ENCODE data around the gene PHF12. TPM values are rescaled to one million over a fixed set of nuclear protein-coding genes. Genes with fewer than 3 reads are reported as not detected.

Gene PHF12
- total and polyA plus RNA-seq, 2 experiments from 2014 or later: 19.7 to 41.0 TPM

DNA sequence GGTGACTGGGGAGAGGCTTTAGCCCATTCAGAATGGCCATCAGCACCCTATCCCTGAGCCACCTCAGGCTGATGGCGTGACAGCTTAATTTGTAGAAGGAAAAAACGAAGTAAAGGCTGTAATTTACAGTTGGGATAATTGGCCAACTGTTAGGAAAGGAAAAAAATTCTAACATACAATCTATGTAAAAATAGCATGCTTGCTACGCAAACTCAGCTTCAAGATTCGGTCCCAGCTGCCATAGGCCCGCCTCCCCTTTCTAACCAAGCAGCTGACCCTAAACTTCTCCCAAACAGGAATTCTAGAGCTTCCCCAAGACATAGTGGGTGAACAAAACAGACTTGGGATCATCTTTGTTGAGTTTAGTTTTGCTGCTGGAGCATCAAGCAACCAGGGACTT is 49.7 kb upstream of the PHF12 start:
- TF ChIP-seq CREB1 (CRISPR knock-in tag; IDR thresholded peaks at IDR 0.05; ENCODE audit: low read depth) (no peak), EZH2phosphoT487 (IDR thresholded peaks at IDR 0.05; ENCODE audit: unreplicated experiment) (no peak), CTCF (conservative IDR thresholded peaks at IDR 0.05; ENCODE audit: low read depth in 2 of 2) (no peak), STAT1 (IDR thresholded peaks at IDR 0.05; ENCODE audit: unreplicated experiment) (no peak), ETS1 (IDR thresholded peaks at IDR 0.05) (no peak), POLR2AphosphoS5 (IDR thresholded peaks at IDR 0.05; ENCODE audit: low read depth) (no peak), ZNF331 (CRISPR knock-in tag; IDR thresholded peaks at IDR 0.05; ENCODE audit: low read depth) (no peak), EZH2 (IDR thresholded peaks at IDR 0.05; ENCODE audit: low read depth, unreplicated experiment) (no peak), NANOG (IDR thresholded peaks at IDR 0.05; ENCODE audit: borderline replicate concordance) (no peak), JUNB (IDR thresholded peaks at IDR 0.05; ENCODE audit: unreplicated experiment) (no peak), ZNF114 (CRISPR knock-in tag; IDR thresholded peaks at IDR 0.05) (no peak)
- TF ChIP-seq, protein P1, sequence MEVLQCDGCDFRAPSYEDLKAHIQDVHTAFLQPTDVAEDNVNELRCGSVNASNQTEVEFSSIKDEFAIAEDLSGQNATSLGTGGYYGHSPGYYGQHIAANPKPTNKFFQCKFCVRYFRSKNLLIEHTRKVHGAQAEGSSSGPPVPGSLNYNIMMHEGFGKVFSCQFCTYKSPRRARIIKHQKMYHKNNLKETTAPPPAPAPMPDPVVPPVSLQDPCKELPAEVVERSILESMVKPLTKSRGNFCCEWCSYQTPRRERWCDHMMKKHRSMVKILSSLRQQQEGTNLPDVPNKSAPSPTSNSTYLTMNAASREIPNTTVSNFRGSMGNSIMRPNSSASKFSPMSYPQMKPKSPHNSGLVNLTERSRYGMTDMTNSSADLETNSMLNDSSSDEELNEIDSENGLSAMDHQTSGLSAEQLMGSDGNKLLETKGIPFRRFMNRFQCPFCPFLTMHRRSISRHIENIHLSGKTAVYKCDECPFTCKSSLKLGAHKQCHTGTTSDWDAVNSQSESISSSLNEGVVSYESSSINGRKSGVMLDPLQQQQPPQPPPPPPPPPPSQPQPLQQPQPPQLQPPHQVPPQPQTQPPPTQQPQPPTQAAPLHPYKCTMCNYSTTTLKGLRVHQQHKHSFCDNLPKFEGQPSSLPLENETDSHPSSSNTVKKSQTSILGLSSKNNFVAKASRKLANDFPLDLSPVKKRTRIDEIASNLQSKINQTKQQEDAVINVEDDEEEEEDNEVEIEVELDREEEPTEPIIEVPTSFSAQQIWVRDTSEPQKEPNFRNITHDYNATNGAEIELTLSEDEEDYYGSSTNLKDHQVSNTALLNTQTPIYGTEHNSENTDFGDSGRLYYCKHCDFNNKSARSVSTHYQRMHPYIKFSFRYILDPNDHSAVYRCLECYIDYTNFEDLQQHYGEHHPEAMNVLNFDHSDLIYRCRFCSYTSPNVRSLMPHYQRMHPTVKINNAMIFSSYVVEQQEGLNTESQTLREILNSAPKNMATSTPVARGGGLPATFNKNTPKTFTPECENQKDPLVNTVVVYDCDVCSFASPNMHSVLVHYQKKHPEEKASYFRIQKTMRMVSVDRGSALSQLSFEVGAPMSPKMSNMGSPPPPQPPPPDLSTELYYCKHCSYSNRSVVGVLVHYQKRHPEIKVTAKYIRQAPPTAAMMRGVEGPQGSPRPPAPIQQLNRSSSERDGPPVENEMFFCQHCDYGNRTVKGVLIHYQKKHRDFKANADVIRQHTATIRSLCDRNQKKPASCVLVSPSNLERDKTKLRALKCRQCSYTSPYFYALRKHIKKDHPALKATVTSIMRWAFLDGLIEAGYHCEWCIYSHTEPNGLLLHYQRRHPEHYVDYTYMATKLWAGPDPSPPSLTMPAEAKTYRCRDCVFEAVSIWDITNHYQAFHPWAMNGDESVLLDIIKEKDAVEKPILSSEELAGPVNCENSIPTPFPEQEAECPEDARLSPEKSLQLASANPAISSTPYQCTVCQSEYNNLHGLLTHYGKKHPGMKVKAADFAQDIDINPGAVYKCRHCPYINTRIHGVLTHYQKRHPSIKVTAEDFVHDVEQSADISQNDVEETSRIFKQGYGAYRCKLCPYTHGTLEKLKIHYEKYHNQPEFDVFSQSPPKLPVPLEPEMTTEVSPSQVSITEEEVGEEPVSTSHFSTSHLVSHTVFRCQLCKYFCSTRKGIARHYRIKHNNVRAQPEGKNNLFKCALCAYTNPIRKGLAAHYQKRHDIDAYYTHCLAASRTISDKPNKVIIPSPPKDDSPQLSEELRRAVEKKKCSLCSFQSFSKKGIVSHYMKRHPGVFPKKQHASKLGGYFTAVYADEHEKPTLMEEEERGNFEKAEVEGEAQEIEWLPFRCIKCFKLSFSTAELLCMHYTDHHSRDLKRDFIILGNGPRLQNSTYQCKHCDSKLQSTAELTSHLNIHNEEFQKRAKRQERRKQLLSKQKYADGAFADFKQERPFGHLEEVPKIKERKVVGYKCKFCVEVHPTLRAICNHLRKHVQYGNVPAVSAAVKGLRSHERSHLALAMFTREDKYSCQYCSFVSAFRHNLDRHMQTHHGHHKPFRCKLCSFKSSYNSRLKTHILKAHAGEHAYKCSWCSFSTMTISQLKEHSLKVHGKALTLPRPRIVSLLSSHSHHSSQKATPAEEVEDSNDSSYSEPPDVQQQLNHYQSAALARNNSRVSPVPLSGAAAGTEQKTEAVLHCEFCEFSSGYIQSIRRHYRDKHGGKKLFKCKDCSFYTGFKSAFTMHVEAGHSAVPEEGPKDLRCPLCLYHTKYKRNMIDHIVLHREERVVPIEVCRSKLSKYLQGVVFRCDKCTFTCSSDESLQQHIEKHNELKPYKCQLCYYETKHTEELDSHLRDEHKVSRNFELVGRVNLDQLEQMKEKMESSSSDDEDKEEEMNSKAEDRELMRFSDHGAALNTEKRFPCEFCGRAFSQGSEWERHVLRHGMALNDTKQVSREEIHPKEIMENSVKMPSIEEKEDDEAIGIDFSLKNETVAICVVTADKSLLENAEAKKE (CRISPR knock-in tag; IDR thresholded peaks at IDR 0.05): no peak
- TF ChIP-seq, protein P2, sequence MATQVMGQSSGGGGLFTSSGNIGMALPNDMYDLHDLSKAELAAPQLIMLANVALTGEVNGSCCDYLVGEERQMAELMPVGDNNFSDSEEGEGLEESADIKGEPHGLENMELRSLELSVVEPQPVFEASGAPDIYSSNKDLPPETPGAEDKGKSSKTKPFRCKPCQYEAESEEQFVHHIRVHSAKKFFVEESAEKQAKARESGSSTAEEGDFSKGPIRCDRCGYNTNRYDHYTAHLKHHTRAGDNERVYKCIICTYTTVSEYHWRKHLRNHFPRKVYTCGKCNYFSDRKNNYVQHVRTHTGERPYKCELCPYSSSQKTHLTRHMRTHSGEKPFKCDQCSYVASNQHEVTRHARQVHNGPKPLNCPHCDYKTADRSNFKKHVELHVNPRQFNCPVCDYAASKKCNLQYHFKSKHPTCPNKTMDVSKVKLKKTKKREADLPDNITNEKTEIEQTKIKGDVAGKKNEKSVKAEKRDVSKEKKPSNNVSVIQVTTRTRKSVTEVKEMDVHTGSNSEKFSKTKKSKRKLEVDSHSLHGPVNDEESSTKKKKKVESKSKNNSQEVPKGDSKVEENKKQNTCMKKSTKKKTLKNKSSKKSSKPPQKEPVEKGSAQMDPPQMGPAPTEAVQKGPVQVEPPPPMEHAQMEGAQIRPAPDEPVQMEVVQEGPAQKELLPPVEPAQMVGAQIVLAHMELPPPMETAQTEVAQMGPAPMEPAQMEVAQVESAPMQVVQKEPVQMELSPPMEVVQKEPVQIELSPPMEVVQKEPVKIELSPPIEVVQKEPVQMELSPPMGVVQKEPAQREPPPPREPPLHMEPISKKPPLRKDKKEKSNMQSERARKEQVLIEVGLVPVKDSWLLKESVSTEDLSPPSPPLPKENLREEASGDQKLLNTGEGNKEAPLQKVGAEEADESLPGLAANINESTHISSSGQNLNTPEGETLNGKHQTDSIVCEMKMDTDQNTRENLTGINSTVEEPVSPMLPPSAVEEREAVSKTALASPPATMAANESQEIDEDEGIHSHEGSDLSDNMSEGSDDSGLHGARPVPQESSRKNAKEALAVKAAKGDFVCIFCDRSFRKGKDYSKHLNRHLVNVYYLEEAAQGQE (IDR thresholded peaks at IDR 0.05; ENCODE audit: unreplicated experiment): no peak
- Histone ChIP-seq H3K4me2 (peak overlapping the region; percentile 73), H3K27ac (ENCODE audit: low read depth) (no peak overlapping the region), H4K20me1 (replicated peaks; ENCODE audit: insufficient read depth) (no peaks in the 10 kb centered on the region), H3K36me3 (ENCODE audit: insufficient read depth) (no peaks in the 10 kb centered on the region), H2AFZ (no peak overlapping the region), H3F3A (replicated peaks; ENCODE audit: low read depth) (no peaks in the 10 kb centered on the region; the same call in 1 of the 2 replicates), H3K4me3 (no peak overlapping the region), H3K79me2 (replicated peaks; ENCODE audit: insufficient read depth) (no peaks in the 10 kb centered on the region), H3K4me1 (ENCODE audit: insufficient read depth) (peaks cover 45% of the 10 kb centered on the region), H3K9me2 (ENCODE audit: insufficient read depth) (no peaks in the 10 kb centered on the region), H3K27me3 (ENCODE audit: insufficient read depth) (peaks cover 24% of the 10 kb centered on the region)
- H3K9me3 Mint-ChIP-seq: no peaks in the 10 kb centered on the region; the same call in 2 of the 3 replicates
- ATAC-seq (no peak), DNase-seq (ENCODE audit: low spot score) (no peak)
- peaks cover 61% of the 10 kb centered on the region for H3K4me1 Mint-ChIP-seq
- no peak overlapping the region for H3K4me3 Mint-ChIP-seq
- H3K27ac Mint-ChIP-seq: no peak overlapping the region
- H3K36me3 Mint-ChIP-seq (ENCODE audit: low read depth): no peaks in the 10 kb centered on the region
- H3K27me3 Mint-ChIP-seq (ENCODE audit: insufficient read depth, low read depth, poor library complexity): peaks cover 50% of the 10 kb centered on the region

All from GM23338 (cell line).